HEK293T (cell line): ENCODE measurements around the gene VWCE.

Experiments used
- ARNT ChIP-seq: fragments of 450-650 bp; IDR thresholded peaks from 2 replicates; pipeline ENCODE4 v1.6.1; 2017; ENCODE audit warnings: mild to moderate bottlenecking
- ELF4 ChIP-seq: fragments of 450-650 bp; IDR thresholded peaks from 2 replicates; pipeline ENCODE4 v1.6.1; 2017; ENCODE audit warnings: antibody characterized with exemption
- FOXA1 ChIP-seq: fragments of 450-650 bp; IDR thresholded peaks from 2 replicates; pipeline ENCODE4 v1.6.1; 2016; ENCODE audit warnings: mild to moderate bottlenecking
- FOXK2 ChIP-seq: fragments of 450-650 bp; IDR thresholded peaks from 2 replicates; pipeline ENCODE4 v1.6.1; 2016; ENCODE audit warnings: mild to moderate bottlenecking
- FOXM1 ChIP-seq: fragments of 450-650 bp; IDR thresholded peaks from 2 replicates; pipeline ENCODE4 v1.6.1; 2017; ENCODE audit warnings: mild to moderate bottlenecking, borderline replicate concordance
- HDGF ChIP-seq: fragments of 450-650 bp; IDR thresholded peaks from 2 replicates; pipeline ENCODE4 v1.6.1; 2017; ENCODE audit warnings: antibody characterized with exemption, borderline replicate concordance
- L3MBTL2 ChIP-seq: fragments of 450-650 bp; conservative IDR thresholded peaks from 2 replicates; pipeline ENCODE4 v1.6.1; 2016; ENCODE audit warnings: mild to moderate bottlenecking
- NFRKB ChIP-seq: fragments of 450-650 bp; IDR thresholded peaks from 2 replicates; pipeline ENCODE4 v1.6.1; 2016; ENCODE audit warnings: mild to moderate bottlenecking, moderate library complexity
- PKNOX1 ChIP-seq: fragments of 450-650 bp; IDR thresholded peaks from 2 replicates; pipeline ENCODE4 v1.6.1; 2016
- SP1 ChIP-seq: fragments of 450-650 bp; IDR thresholded peaks from 2 replicates; pipeline ENCODE4 v1.6.1; 2017
- SUZ12 ChIP-seq: fragments of 450-650 bp; IDR thresholded peaks from 2 replicates; pipeline ENCODE4 v1.6.1; 2016; ENCODE audit warnings: mild to moderate bottlenecking
- TARDBP ChIP-seq: fragments of 450-650 bp; IDR thresholded peaks from 2 replicates; pipeline ENCODE4 v1.6.1; 2016
- ZNF384 ChIP-seq: fragments of 450-650 bp; IDR thresholded peaks from 2 replicates; pipeline ENCODE4 v1.6.1; 2016

- no peak for TF ChIP-seq ELF4
- no peak for TF ChIP-seq FOXM1
- no peak for TF ChIP-seq HDGF
- no peak for TF ChIP-seq SP1
- TF ChIP-seq SUZ12 = no peak
- TF ChIP-seq ARNT = no peak
- no peak for TF ChIP-seq L3MBTL2
- TF ChIP-seq FOXK2 = no peak
- no peak for TF ChIP-seq NFRKB
- TF ChIP-seq TARDBP = no peak
- TF ChIP-seq ZNF384 = no peak
- no peak for TF ChIP-seq PKNOX1
- TF ChIP-seq FOXA1 = no peak
Measured at GRCh38 chr11:61335355-61335710, 40.2 kb upstream of the VWCE start.
